GM19328 (cell line): ENCODE data around the gene URM1.
A peak's percentile ranks its signal among the peaks of the same experiment; 100 is the strongest.
"Not testable (repeated sequence)": the region's sequence is repeated elsewhere in the genome, so short reads cannot be mapped to it uniquely, and the experiment has no call there.

Source experiments
- ATAC-seq: cut with Tn5 transposase; IDR thresholded peaks from one replicate; pipeline ENCODE4 v1.9.1; 2021; ENCODE audit warnings: mild to moderate bottlenecking, moderate library complexity; ENCODE audit not compliant: unreplicated experiment

URM1 gene

GRCh38 chr9:128406848-128407391 lies 35.7 kb downstream of the URM1 start:
- ATAC-seq: no peak

- ATAC-seq: no peak
These were observed 37.8 kb downstream of the URM1 start for GRCh38 chr9:128408963-128409431.

GRCh38 chr9:128409450-128409849 lies 38.3 kb downstream of the URM1 start:
- no peak for ATAC-seq

- no peak for ATAC-seq
These were observed 38.8 kb downstream of the URM1 start for GRCh38 chr9:128409978-128410377.

- ATAC-seq: no peak
These were observed 40.4 kb downstream of the URM1 start for GRCh38 chr9:128411364-128412119.

- no peak for ATAC-seq
These were observed 41.1 kb downstream of the URM1 start for GRCh38 chr9:128412120-128412790.

- not testable (repeated sequence) for ATAC-seq
These were observed 42.6 kb downstream of the URM1 start for GRCh38 chr9:128413728-128414127.

GRCh38 chr9:128414461-128414860 lies 43.3 kb downstream of the URM1 start:
- ATAC-seq: no peak

GRCh38 chr9:128415281-128415680 lies 44.1 kb downstream of the URM1 start:
- ATAC-seq: no peak

- no peak for ATAC-seq
These were observed 44.8 kb downstream of the URM1 start for GRCh38 chr9:128416014-128416413.

- no peak for ATAC-seq
These were observed 45.4 kb downstream of the URM1 start for GRCh38 chr9:128416432-128417019.

- no peak for ATAC-seq
These were observed 48.1 kb downstream of the URM1 start for GRCh38 chr9:128419061-128419925.

- ATAC-seq: peak; percentile 61
These were observed 49.0 kb downstream of the URM1 start for GRCh38 chr9:128420060-128420650.

- ATAC-seq: peak; percentile 65
These were observed 49.7 kb downstream of the URM1 start, which contains the start of gene CERCAM for GRCh38 chr9:128420651-128421481. TSS of gene CERCAM (plus strand) at chr9:128420857. CDS start at chr9:128420878, 21 bp downstream.

- ATAC-seq: no peak
These were observed 50.4 kb downstream of the URM1 start for GRCh38 chr9:128421482-128421996.

GRCh38 chr9:128422022-128422782 lies 51.0 kb downstream of the URM1 start:
- not testable (repeated sequence) for ATAC-seq

- ATAC-seq: no peak
These were observed 51.6 kb downstream of the URM1 start for GRCh38 chr9:128422783-128423150.

GRCh38 chr9:128423356-128423755 lies 52.2 kb downstream of the URM1 start:
- ATAC-seq: not testable (repeated sequence)
